ENCODE measurements around the gene HAT1. TPM values are rescaled to one million over a fixed set of nuclear protein-coding genes. Genes with fewer than 3 reads are reported as not detected.
"Not testable (repeated sequence)": the region's sequence is repeated elsewhere in the genome, so short reads cannot be mapped to it uniquely, and the experiment has no call there.

Gene HAT1
- polyA plus RNA-seq, 2 donors: 7.2 to 29.4 TPM

DNA sequence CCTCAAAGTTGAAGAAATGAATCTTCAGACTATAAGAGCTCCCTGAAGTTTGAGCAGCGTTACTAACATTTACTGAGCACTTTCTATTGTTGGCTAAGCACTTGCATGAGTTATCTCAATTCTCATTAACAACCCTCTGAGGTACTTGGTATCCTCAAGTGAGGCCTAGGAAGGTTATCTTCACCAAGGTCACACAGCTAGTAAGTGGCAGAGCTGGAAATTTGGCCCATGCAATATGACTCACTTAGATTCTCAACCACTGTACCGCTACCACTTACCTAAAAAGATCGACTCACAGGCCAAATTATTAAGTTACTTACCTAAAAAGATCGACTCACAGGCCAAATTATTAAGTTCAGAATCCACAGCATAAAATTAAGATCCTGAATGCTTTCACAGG lies 68.8 kb downstream of the HAT1 start:
- 87 to 88% methylated on average over 4 of the region's 4 CpGs for WGBS, 2 donors
- no peaks in the 10 kb centered on the region for H3K36me3 ChIP-seq (ENCODE audit: control insufficient read depth in 2 of 2, insufficient read depth in 2 of 2, low read length in 1 of 2)
- no peaks in the 10 kb centered on the region for H3K4me1 ChIP-seq (ENCODE audit: control insufficient read depth in 2 of 2, insufficient read depth in 2 of 2, low read length in 1 of 2)
- H3K27me3 ChIP-seq (ENCODE audit: control insufficient read depth in 1 of 2, insufficient read depth in 2 of 2, low read length in 2 of 2): no peaks in the 10 kb centered on the region
- H3K9me3 ChIP-seq (ENCODE audit: control insufficient read depth in 2 of 2, insufficient read depth in 1 of 2, low read depth in 1 of 2, low read length in 1 of 2): no peaks in the 10 kb centered on the region
- no peak overlapping the region for H3K27ac ChIP-seq (ENCODE audit: low read depth in 2 of 2, low read length in 1 of 2)
- no peak overlapping the region for H3K4me3 ChIP-seq (ENCODE audit: low read depth in 1 of 2, low read length in 2 of 2)

DNA sequence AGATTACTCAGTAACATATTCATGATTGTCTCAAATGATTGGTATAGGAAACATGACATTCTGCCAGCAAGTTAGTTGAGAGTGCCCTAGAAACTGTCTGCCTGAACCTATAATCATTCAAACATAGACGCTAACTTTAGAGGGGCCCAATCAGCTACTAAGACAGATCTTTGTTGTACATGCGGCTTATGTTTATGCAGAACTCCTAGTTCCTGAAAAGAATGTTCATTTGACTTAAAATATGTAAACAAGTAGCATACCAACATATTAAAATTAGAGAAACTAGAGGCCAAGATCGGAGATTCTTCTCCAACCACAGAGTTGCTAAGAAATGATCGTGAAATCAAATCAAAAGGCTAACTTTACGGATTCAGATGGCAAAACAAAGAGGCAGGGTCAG lies 73.3 kb downstream of the HAT1 start:
- Histone ChIP-seq H3K27me3 (ENCODE audit: control insufficient read depth in 1 of 2, insufficient read depth in 2 of 2, low read length in 2 of 2) (no peaks in the 10 kb centered on the region), H3K36me3 (ENCODE audit: control insufficient read depth in 2 of 2, insufficient read depth in 2 of 2, low read length in 1 of 2) (no peaks in the 10 kb centered on the region)
- 87 to 89% methylated on average over 5 of the region's 5 CpGs for WGBS, 2 donors

DNA sequence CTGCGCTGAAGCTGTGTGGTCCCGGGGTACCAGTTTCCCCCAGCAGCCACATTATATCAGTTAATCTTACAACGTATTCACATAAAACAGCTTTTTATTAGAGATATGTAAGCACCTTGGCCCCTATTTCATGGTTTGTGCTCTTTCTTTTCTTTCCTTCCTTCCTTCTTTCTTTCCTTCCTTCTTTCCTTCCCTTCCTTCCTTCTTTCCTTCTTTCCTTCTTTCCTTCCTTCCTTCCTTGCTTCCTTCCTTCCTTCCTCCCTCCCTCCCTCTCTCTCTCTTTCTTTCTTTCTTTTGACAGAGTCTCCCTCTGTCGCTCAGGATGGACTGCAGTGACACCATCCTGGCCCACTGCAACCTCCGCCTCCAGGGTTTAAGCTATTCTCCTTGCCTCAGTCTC lies 73.8 kb downstream of the HAT1 start:
- Histone ChIP-seq H3K4me3 (ENCODE audit: low read depth in 1 of 2, low read length in 2 of 2) (no peak overlapping the region), H3K27me3 (ENCODE audit: control insufficient read depth in 1 of 2, insufficient read depth in 2 of 2, low read length in 2 of 2) (no peaks in the 10 kb centered on the region), H3K36me3 (ENCODE audit: control insufficient read depth in 2 of 2, insufficient read depth in 2 of 2, low read length in 1 of 2) (no peaks in the 10 kb centered on the region), H3K9me3 (ENCODE audit: control insufficient read depth in 2 of 2, insufficient read depth in 1 of 2, low read depth in 1 of 2, low read length in 1 of 2) (no peaks in the 10 kb centered on the region), H3K4me1 (ENCODE audit: control insufficient read depth in 2 of 2, insufficient read depth in 2 of 2, low read length in 1 of 2) (no peaks in the 10 kb centered on the region), H3K27ac (ENCODE audit: low read depth in 2 of 2, low read length in 1 of 2) (no peak overlapping the region)
- 92 to 94% methylated on average over 5 of the region's 5 CpGs for WGBS, 2 donors

More for the DNA sequence above, 73.3 kb downstream of the HAT1 start:
- Histone ChIP-seq H3K4me1 (ENCODE audit: control insufficient read depth in 2 of 2, insufficient read depth in 2 of 2, low read length in 1 of 2) (no peaks in the 10 kb centered on the region), H3K9me3 (ENCODE audit: control insufficient read depth in 2 of 2, insufficient read depth in 1 of 2, low read depth in 1 of 2, low read length in 1 of 2) (no peaks in the 10 kb centered on the region), H3K27ac (ENCODE audit: low read depth in 2 of 2, low read length in 1 of 2) (no peak overlapping the region), H3K4me3 (ENCODE audit: low read depth in 1 of 2, low read length in 2 of 2) (no peak overlapping the region)

DNA sequence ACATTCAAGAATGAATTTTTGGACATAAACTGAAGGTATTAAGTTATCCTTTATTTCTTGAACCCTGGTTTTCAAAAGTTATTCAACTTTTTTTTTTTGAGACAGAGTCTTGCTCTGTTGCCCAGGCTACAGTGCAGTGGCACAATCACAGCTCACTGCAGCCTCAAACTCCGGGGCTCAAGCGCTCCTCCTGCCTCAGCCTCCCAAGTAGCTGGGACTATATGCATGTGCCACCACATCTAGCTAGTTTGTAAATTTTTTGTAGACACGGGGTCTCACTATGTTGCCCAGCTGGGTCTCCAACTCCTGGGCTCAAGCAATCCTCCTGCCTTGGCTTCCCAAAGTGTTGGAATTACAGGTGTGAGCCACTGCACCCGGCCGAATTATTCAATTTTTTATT lies 74.8 kb downstream of the HAT1 start:
- H3K27ac ChIP-seq (ENCODE audit: low read depth in 2 of 2, low read length in 1 of 2); H3K27me3 ChIP-seq (ENCODE audit: control insufficient read depth in 1 of 2, insufficient read depth in 2 of 2, low read length in 2 of 2); H3K9me3 ChIP-seq (ENCODE audit: control insufficient read depth in 2 of 2, insufficient read depth in 1 of 2, low read depth in 1 of 2, low read length in 1 of 2); H3K4me3 ChIP-seq (ENCODE audit: low read depth in 1 of 2, low read length in 2 of 2); H3K36me3 ChIP-seq (ENCODE audit: control insufficient read depth in 2 of 2, insufficient read depth in 2 of 2, low read length in 1 of 2); H3K4me1 ChIP-seq (ENCODE audit: control insufficient read depth in 2 of 2, insufficient read depth in 2 of 2, low read length in 1 of 2): not testable (repeated sequence)
- WGBS, 2 donors: 92 to 94% methylated on average over 5 of the region's 5 CpGs

DNA sequence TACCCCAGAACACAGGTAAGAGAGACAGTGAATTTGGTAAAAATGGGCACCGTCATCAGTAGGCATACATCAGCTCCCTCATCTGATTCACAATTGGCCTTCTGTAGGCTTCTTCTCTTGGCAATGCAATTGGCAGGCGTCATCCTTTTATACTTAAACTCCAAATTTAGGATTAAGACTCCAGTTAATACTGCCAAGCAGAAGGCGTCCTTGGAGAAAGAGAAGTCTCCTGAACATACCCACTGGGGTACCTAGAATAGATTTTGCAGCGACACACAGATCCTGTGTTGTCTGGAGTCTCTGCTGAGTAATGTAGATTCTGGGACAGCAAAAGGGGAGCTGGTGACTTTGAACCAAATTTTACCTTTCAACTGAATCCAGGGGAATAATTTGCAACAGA lies 76.9 kb downstream of the HAT1 start:
- H3K9me3 ChIP-seq (ENCODE audit: control insufficient read depth in 2 of 2, insufficient read depth in 1 of 2, low read depth in 1 of 2, low read length in 1 of 2): no peaks in the 10 kb centered on the region
- no peak overlapping the region for H3K27ac ChIP-seq (ENCODE audit: low read depth in 2 of 2, low read length in 1 of 2)
- 22 to 30% methylated on average over 4 of the region's 4 CpGs for WGBS, 2 donors
- no peaks in the 10 kb centered on the region for H3K36me3 ChIP-seq (ENCODE audit: control insufficient read depth in 2 of 2, insufficient read depth in 2 of 2, low read length in 1 of 2)
- H3K4me3 ChIP-seq (ENCODE audit: low read depth in 1 of 2, low read length in 2 of 2): peak overlapping the region; percentile 68
- H3K4me1 ChIP-seq (ENCODE audit: control insufficient read depth in 2 of 2, insufficient read depth in 2 of 2, low read length in 1 of 2): no peaks in the 10 kb centered on the region
- no peaks in the 10 kb centered on the region for H3K27me3 ChIP-seq (ENCODE audit: control insufficient read depth in 1 of 2, insufficient read depth in 2 of 2, low read length in 2 of 2)

DNA sequence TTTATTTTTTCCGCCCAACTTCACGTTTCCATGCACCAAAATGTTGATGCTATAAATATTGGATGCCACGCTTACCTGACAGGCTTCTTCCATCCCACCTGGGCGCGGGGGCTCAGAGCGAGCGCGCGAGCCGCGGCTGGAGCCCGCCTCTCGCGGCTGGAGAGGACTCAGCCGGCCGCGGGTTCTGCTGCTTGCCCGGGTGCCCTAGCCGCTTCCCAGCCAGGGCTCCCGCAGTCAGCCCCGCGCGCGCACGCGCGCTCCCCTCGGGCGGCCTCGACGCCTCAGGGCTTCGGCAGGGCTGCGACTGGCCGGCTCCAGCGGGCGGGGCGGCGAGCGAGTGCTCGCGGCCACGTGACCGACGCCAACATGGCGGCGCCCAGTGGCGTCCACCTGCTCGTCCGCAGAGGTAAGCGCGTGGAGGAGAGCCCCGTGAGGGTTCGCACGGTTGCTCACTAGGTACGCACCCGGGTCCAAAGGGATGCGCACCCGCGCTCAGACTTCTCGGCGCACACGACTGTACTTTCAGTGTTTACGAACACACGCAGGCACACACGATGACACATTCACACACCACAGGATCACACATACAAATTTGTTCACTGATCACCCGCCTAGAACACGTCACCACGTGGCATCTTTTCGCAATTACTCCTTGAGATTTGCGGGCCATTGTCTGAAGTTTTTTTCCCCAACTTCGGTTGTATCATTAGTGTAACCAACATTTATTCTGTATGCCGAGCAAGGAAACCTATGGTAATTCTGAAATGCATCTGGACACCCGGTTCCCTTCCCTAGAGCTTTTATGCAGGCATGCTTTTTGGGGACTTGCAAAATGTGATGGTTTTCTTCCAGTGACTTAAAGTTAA lies 77.6 kb downstream of the HAT1 start, which contains the start of gene METAP1D:
METAP1D (plus strand) TSS at position 350 of the 866 bp plus-strand sequence; CDS start at position 367, 17 bp downstream.
- H3K27me3 ChIP-seq (ENCODE audit: control insufficient read depth in 1 of 2, insufficient read depth in 2 of 2, low read length in 2 of 2): no peaks in the 10 kb centered on the region
- H3K36me3 ChIP-seq (ENCODE audit: control insufficient read depth in 2 of 2, insufficient read depth in 2 of 2, low read length in 1 of 2): no peaks in the 10 kb centered on the region
- H3K4me1 ChIP-seq (ENCODE audit: control insufficient read depth in 2 of 2, insufficient read depth in 2 of 2, low read length in 1 of 2): no peaks in the 10 kb centered on the region
- no peaks in the 10 kb centered on the region for H3K9me3 ChIP-seq (ENCODE audit: control insufficient read depth in 2 of 2, insufficient read depth in 1 of 2, low read depth in 1 of 2, low read length in 1 of 2)
- H3K27ac ChIP-seq (ENCODE audit: low read depth in 2 of 2, low read length in 1 of 2): peak within 1 kb of the TSS in 1 of 2 donors; percentile 2
- H3K4me3 ChIP-seq (ENCODE audit: low read depth in 1 of 2, low read length in 2 of 2): peak within 1 kb of the TSS; percentile 68
- 0 to 1% methylated on average over 71 to 73 of the region's 73 CpGs for WGBS, 2 donors

DNA sequence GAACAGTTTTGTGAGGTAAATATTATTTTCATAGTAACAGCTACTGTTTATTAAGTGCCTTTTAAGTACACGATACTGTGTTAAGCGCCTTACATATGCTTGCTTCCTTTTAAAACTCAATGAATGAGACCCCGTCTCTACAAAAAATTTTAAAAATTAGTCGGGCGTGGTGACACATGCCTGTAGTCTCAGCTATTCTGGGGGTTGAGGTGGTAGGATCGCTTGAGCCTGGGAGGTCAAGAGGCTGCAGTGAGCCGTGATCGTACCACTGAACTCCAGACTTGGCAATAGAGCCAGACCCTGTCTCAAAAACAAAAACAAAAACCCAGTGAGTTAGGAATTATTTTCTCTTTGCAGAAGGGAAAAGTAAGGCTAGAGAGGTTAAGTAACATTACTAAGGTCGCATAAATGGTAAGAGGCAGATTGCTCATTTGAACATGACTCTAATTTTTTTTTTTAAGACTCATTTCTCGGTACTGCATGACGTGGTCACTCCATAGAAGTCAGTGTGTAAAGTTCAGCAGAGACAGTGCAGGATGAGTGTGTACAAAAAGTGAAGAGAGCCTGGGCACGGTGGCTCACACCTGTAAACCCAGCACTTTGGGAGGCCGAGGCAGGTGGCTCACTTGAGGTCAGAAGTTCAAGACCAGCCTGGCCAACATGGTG lies 78.6 kb downstream of the HAT1 start:
- 86 to 87% methylated on average over 13 of the region's 13 CpGs for WGBS, 2 donors
- peak overlapping the region in 1 of 2 donors; percentile 68 for H3K4me3 ChIP-seq (ENCODE audit: low read depth in 1 of 2, low read length in 2 of 2)

DNA sequence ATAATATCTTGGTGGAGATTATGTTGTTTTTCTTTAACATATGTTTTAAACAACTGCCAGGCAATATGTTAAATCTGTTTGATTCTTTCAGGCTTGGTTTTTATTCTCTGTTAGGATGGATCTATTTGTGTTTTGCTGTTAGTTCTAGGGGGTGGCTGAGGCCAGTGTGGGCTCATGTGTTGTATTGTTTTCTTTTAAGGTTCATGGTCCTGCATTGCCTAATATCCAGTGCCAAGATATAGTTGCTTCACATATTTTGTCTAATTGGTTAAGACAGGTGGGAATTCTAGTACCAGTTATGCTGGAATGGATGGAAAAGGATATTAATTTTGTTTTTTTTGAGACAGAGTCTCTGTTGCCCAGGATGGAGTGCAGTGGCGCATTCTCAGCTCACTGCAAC lies 85.1 kb downstream of the HAT1 start:
- 100% methylated on average over 1 of the region's 1 CpG for WGBS, 2 donors
- H3K9me3 ChIP-seq (ENCODE audit: control insufficient read depth in 2 of 2, insufficient read depth in 1 of 2, low read depth in 1 of 2, low read length in 1 of 2): no peaks in the 10 kb centered on the region
- H3K4me1 ChIP-seq (ENCODE audit: control insufficient read depth in 2 of 2, insufficient read depth in 2 of 2, low read length in 1 of 2): no peaks in the 10 kb centered on the region
- no peaks in the 10 kb centered on the region for H3K27me3 ChIP-seq (ENCODE audit: control insufficient read depth in 1 of 2, insufficient read depth in 2 of 2, low read length in 2 of 2)
- no peak overlapping the region for H3K4me3 ChIP-seq (ENCODE audit: low read depth in 1 of 2, low read length in 2 of 2)
- no peaks in the 10 kb centered on the region for H3K36me3 ChIP-seq (ENCODE audit: control insufficient read depth in 2 of 2, insufficient read depth in 2 of 2, low read length in 1 of 2)
- H3K27ac ChIP-seq (ENCODE audit: low read depth in 2 of 2, low read length in 1 of 2): no peak overlapping the region

More for the DNA sequence above, 78.6 kb downstream of the HAT1 start:
- no peaks in the 10 kb centered on the region for H3K36me3 ChIP-seq (ENCODE audit: control insufficient read depth in 2 of 2, insufficient read depth in 2 of 2, low read length in 1 of 2)
- no peaks in the 10 kb centered on the region for H3K27me3 ChIP-seq (ENCODE audit: control insufficient read depth in 1 of 2, insufficient read depth in 2 of 2, low read length in 2 of 2)
- no peak overlapping the region for H3K27ac ChIP-seq (ENCODE audit: low read depth in 2 of 2, low read length in 1 of 2)
- H3K9me3 ChIP-seq (ENCODE audit: control insufficient read depth in 2 of 2, insufficient read depth in 1 of 2, low read depth in 1 of 2, low read length in 1 of 2): no peaks in the 10 kb centered on the region
- no peaks in the 10 kb centered on the region for H3K4me1 ChIP-seq (ENCODE audit: control insufficient read depth in 2 of 2, insufficient read depth in 2 of 2, low read length in 1 of 2)

DNA sequence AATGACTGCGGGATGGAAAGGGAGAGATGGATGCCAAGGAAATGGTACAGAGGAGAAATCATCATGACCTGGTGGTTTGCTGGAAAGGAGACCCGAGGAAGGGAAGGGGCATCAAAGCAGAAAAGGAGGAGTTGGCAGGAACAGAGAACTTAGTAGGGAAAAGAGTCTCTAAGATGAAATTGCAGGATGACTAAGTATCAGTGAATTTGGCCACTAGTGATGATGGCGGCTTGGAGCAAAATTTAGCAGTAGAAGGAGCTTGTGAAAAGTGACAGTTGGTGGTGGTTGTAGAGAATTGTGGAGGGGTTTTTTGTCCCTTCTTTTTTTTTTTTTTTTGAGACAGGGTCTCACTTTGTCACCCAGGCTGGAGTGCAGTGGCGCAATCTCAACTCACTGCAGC lies 87.6 kb downstream of the HAT1 start:
- no peak overlapping the region for H3K27ac ChIP-seq (ENCODE audit: low read depth in 2 of 2, low read length in 1 of 2)
- H3K4me3 ChIP-seq (ENCODE audit: low read depth in 1 of 2, low read length in 2 of 2): no peak overlapping the region
- WGBS, 2 donors: 95 to 97% methylated on average over 4 of the region's 4 CpGs
- H3K36me3 ChIP-seq (ENCODE audit: control insufficient read depth in 2 of 2, insufficient read depth in 2 of 2, low read length in 1 of 2): no peaks in the 10 kb centered on the region
- no peaks in the 10 kb centered on the region for H3K4me1 ChIP-seq (ENCODE audit: control insufficient read depth in 2 of 2, insufficient read depth in 2 of 2, low read length in 1 of 2)
- H3K9me3 ChIP-seq (ENCODE audit: control insufficient read depth in 2 of 2, insufficient read depth in 1 of 2, low read depth in 1 of 2, low read length in 1 of 2): no peaks in the 10 kb centered on the region
- H3K27me3 ChIP-seq (ENCODE audit: control insufficient read depth in 1 of 2, insufficient read depth in 2 of 2, low read length in 2 of 2): no peaks in the 10 kb centered on the region

Measured in esophagus (tissue), 2 donors.